GM21786 (cell line): ENCODE measurements around the gene COX18.
A peak's percentile ranks its signal among the peaks of the same experiment; 100 is the strongest.

Experiments
- ATAC-seq: cut with Tn5 transposase; IDR thresholded peaks from one replicate; pipeline ENCODE4 v1.9.1; 2021; ENCODE audit not compliant: unreplicated experiment

COX18 gene

GRCh38 chr4:73053974-73054480 lies 15.5 kb downstream of the COX18 start:
- ATAC-seq: no peak

GRCh38 chr4:73053076-73053475 lies 16.4 kb downstream of the COX18 start:
- ATAC-seq: no peak

- no peak for ATAC-seq
Observed at GRCh38 chr4:73051625-73052024, 17.9 kb downstream of the COX18 start.

- ATAC-seq: no peak
Observed at GRCh38 chr4:73045879-73046278, 23.6 kb downstream of the COX18 start.

- ATAC-seq: no peak
Observed at GRCh38 chr4:73037057-73037456, 32.5 kb downstream of the COX18 start.

- ATAC-seq: no peak
Observed at GRCh38 chr4:73036123-73036522, 33.4 kb downstream of the COX18 start.

GRCh38 chr4:73034896-73035295 lies 34.6 kb downstream of the COX18 start:
- no peak for ATAC-seq

- ATAC-seq: no peak
Observed at GRCh38 chr4:73028621-73029020, 40.9 kb downstream of the COX18 start.

GRCh38 chr4:73021634-73022033 lies 47.9 kb downstream of the COX18 start:
- peak; percentile 64 for ATAC-seq

GRCh38 chr4:73019462-73020047 lies 50.0 kb downstream of the COX18 start:
- ATAC-seq: no peak

GRCh38 chr4:73018595-73018994 lies 50.9 kb downstream of the COX18 start:
- no peak for ATAC-seq

- ATAC-seq: no peak
Observed at GRCh38 chr4:73013310-73013709, 56.2 kb downstream of the COX18 start.

- ATAC-seq: no peak
Observed at GRCh38 chr4:73012673-73013072, 56.8 kb downstream of the COX18 start.

GRCh38 chr4:73011629-73011985 lies 57.9 kb downstream of the COX18 start:
- no peak for ATAC-seq

GRCh38 chr4:73010789-73011628 lies 58.5 kb downstream of the COX18 start:
- no peak for ATAC-seq

- ATAC-seq: no peak
Observed at GRCh38 chr4:73007526-73008100, 61.9 kb downstream of the COX18 start.

GRCh38 chr4:73006286-73006990 lies 63.1 kb downstream of the COX18 start:
- ATAC-seq: peak; percentile 84

- ATAC-seq: no peak
Observed at GRCh38 chr4:73005514-73005913, 64.0 kb downstream of the COX18 start.
